HG03135 (cell line): Measurements from ENCODE around the gene BAHCC1.

Experiments used
- ATAC-seq: cut with Tn5 transposase; IDR thresholded peaks from one replicate; pipeline ENCODE4 v1.9.1; 2021; ENCODE audit warnings: mild to moderate bottlenecking, moderate library complexity; ENCODE audit not compliant: unreplicated experiment

The BAHCC1 gene

DNA sequence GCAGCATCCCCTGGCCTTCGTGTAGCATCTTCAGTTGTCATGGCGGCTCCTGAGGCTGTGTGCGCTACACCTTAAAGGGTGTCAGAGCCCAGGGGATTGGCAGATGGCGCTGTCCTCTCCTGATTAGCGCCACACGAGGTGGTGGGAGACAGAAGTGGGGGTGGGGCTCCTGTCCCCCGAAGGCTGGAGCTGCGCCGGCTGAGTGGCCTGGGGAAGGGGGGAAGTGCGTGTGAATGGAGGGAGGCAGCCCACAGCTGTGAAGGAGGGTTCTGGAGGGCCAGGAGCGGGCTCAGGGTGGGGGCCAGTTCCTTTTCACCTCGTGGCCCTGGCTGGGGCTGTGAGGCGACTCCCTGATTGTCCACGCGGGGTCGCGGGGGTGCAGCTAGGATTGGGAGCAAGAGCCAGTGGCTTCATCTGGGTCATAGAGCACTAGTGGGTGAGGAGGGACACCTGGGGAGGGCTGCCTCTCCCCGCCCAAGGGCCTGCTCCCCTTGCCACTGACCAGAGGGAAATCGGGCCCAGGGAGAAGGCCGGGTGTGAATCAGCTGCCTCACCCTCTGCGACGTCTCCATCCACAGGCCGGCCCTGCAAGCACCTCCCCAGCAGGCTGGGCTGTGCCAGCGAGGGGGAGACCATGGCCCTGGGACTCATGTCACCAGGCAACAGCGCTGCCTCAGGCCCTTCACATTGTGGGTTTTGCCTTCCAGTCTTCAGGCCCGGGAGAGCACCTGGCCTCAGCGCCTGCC, 14.1 kb downstream of the BAHCC1 start:
- no peak for ATAC-seq

DNA sequence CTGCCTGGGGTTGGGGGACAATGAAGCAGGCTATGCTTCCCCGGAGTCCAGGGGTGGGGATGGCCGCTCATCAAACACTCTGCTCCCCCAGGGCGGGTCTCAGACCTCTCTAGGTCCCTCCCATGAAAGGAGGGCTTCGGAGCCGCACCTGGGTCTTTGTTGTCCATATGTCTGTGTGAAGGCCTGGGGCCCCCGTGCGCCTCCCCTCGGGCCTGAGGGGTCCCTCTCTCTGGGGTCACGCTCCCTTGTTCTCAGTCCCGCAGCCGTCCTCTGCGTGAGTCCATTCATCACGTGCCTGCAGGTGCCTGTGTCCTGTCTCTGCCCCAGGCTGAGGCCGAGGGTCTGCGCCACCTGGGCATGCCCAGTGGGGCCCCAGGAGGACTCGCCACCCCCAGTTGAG, 15.6 kb downstream of the BAHCC1 start:
- ATAC-seq = no peak

DNA sequence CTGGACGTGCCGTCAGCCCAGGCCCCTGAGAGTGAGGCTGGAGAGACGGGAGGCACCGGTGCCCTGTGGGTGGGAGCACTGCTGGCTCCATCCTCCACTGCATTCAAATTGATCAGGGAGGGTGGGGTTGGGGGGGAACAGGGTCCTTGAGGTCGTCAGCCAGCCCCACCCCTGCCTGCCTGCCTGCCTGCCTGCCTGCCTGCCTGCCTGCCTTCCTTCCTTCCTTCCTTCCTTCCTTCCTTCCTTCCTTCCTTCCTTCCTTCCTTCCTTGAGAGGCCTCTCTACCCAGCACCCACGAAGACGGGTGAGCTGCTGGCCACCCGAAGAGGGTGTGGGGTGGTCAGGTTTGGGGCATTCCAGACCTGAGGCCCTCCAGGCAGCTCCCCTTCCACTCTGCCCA, 16.0 kb downstream of the BAHCC1 start:
- ATAC-seq = no peak

- ATAC-seq = no peak
Measured at GRCh38 chr17:81412490-81413093, 17.3 kb downstream of the BAHCC1 start.

GRCh38 chr17:81413497-81414135, 18.4 kb downstream of the BAHCC1 start:
- ATAC-seq = no peak

GRCh38 chr17:81414756-81415516, 19.7 kb downstream of the BAHCC1 start:
- no peak for ATAC-seq

- no peak for ATAC-seq
Measured at GRCh38 chr17:81415681-81416080, 20.4 kb downstream of the BAHCC1 start.

GRCh38 chr17:81416612-81417011, 21.4 kb downstream of the BAHCC1 start:
- ATAC-seq = no peak

DNA sequence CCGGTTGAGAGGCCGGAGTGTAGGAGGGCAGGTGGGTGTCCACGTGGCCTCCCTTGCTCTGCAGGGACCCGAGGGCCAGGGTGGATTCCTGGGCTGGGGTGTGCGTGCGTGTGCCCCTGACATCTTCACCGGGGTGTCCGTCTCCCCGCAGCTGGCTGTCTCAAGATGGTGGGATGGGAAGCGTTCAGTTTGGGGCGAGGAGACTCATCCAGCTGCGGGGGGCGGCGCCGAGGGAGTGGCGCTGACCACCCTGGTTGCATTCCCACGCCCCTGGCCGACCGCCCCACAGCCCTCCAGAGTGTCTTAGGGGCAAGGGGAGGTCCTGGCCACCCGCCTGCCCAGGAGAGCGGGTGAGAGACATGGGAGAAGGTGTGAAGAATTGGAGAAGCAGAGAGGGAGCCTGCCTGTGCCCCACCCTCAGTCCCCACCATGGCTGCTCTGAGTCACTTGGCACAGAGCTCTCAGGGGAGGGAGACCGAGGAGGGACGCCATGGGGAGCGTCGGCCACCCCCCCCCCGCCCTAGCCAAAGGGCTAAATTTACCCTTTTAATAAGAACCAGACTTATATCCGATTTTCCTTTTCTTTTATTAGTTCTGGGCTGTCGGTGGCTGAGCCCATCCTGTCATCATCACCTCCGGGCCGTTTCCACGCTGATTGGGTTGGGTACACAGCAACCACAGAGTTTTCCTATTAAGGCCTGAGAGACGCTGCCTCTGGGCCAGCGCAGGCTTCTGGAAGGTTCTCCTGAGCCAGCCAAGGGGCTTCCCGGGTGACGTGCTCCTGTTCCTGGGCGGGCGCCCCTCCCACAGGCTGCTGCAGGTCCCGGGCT, 22.0 kb downstream of the BAHCC1 start:
- no peak for ATAC-seq

GRCh38 chr17:81417879-81418709, 22.8 kb downstream of the BAHCC1 start:
- ATAC-seq = no peak

DNA sequence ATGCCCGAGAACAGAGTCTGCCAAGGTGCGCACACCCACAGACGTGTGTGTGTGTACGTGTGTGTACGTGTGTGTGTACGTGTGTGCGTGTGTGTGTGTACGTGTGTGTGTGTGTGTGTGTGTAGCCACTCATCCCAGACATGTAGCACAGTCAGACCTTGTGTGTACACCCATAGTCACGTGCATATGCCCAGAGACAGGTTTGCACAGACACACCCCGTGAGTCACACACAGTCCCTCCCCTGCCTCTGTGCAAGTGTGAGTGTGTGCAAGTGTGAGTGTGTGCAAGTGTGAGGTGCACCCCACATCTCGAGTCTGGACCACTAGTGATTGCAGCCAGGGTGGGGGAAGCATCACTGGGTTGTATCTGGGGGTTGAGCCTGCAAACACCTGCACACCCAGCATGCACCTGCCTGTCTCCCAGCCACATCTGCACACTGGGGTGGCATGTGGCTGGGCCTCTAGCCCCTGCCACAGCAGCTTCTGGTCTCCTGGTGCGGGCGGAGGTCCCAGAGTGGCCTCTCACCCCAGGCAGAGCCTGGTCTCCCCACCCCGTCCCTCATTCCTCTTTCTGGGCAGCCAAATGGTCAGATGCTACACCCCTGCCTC, 23.6 kb downstream of the BAHCC1 start:
- no peak for ATAC-seq

DNA sequence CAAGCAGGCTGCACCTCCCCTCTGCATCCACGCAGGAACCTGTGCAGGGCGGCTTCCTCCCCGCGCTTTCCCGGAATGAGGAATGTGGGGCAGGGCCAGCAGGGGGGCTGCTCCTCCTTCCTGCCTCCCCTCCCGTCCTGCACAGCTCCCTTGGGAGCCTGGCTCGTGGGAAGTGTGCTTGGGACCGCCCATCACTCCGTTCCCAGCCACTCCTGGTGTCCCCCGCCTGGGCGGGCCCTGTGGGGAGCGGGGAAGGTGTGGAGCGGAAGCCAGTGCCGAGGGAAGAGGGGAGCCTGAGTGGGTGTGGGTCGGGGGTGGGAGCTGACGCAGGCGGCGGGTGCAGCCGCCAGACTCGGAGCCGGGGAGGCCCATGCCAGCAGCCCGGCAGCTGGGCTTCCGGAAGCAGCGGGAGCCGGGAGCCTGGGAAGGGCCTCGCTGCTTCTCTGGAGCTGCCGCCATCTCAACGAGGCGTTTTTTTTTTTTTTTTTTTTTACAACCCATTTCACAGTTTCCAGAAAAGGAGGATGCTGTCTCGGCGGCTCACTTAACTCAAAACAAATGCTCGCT, 24.1 kb downstream of the BAHCC1 start:
- ATAC-seq = no peak

DNA sequence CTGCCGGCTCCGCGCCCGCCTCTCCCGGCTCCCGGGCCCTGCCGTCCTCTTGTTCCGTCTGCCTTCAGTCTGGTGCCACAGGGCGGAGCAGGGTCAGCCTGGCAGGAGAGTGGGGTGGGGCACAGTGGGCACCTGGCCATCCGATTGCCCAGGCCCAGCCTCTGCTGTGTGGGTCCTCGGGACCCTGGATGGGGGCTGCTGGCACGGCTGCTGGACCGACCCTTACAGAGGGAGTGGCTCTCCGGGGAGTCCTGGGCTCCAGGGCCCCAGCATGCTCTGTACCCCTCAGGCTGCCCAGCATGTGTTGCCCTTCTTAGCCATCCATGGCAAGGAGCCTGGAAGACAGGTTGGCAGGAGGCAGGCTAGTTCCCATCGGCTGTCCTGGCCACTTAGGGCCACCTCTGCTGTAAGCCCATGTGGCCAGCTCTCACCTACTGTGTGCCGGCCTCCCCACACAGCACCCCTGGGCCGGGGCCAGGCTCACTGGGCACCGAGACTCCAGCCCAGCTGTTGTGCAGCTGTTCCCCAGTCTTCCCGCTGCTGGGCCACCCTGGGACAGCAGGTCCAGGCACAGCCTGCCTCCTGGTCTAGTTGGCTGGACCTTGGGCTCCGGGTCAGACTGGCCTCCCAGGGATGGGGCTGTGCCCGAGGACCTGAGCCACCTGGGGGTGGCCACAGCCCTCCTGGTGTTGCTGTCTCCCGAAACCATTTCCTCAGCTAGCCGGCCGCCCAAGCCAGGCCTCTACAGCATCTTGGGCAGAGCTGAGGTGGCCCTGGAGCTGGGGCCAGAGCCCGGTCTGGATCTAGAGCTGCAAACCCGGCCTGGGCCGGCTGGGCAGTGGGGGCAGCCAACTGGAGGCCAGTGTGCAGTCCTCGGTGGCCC, 24.9 kb downstream of the BAHCC1 start:
- ATAC-seq = no peak

GRCh38 chr17:81420769-81421462, 25.7 kb downstream of the BAHCC1 start:
- no peak for ATAC-seq

DNA sequence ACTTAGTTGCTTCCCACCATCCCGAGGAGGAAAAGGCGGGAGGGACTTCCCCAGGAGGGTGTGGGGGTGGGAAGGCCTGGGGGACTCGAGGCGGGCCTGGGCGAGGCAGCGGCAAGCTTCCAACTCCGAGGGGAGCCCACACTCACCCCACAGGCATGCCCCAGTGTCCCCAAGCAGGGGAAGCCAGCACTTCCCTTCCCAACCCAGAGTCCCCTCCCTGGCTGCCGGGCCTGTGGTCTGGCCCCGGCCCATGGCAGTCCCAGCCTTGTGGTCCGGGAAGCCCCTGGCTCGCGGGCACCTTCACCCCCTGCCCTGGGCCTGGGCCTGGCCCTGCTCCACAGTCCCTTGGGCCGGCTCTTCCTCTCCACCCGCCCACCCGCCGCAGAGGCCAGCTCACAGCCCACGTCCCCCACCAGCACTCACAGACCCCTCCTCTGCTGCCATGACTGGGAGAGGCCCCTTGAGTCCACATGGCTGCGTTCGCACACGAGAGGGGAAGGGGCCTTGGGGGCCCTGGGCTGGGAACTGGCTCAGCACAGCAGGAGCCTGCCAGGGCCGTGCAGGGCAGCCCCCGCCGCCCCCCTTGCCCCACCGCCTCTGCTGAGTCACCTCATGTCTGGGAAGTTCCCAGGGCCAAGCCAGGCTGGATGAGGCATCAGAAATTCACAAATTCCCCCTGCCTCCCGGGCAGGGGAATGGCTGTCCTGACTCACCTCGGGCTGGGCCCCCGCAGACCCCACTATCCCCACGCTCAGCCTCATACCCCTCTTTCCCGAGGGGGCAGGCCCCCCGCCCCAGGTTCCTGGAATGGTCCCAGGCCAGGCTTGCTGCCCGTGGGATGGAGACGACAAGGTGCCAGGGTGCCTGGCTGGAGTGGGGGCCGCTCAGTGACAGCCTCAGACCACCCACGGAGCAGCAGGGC, 27.8 kb downstream of the BAHCC1 start:
- ATAC-seq = no peak

DNA sequence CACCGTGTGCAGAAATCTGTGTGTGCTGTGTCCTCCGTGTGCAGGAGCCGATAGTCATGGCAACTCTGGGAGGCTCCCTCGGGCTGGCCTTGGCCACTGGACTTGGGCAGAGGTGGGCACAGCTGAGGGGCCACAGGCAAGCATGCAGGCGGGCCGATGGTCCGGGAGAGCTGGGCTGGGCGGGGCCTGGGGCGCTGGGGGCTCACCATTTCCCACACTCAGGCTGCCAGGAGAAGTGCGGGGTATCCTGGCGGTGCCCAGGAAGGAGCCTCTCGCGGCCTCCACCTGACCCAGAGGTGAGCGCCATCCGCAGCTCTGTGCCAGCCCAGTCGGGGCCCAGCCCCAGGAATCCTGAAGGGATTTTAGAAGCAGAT, 28.4 kb downstream of the BAHCC1 start:
- ATAC-seq = no peak
